Body of pancreas (tissue), 4 donors: ENCODE measurements around the gene RBM22. TPM values are rescaled to one million over a fixed set of nuclear protein-coding genes. Genes with fewer than 3 reads are reported as not detected.

Experiments
- ATAC-seq: fragments of 150-250 bp; one replicate; pipeline ENCODE4 v1.9.1; 2016
- DNase-seq, 4 donors: peaks; one replicate each; pipeline ENCODE4 v3.0.0-alpha.2; 2019
- H3K27ac ChIP-seq, 4 donors: fragments of 200-600 bp; sonication (generic); 1 replicate in 3 of 4; 2 replicates in 1 of 4; pipeline versions ENCODE4 v1.5.1 to v1.6.1; 2016 to 2019; ENCODE audit warnings: mild to moderate bottlenecking in 1 of 4, mixed read lengths in 1 of 4, moderate library complexity in 1 of 4
- H3K27me3 ChIP-seq, 2 donors: fragments of 200-600 bp; sonication (generic); one replicate each; pipeline ENCODE4 v1.6.0; 2016; ENCODE audit warnings: mild to moderate bottlenecking in 1 of 2
- H3K36me3 ChIP-seq, 2 donors: fragments of 200-600 bp; sonication (generic); replicated peaks in 1 of 2; 2 replicates each; pipeline ENCODE4 v1.5.1; 2016; ENCODE audit warnings: low read depth in 2 of 2; ENCODE audit not compliant: insufficient read depth in 1 of 2
- H3K4me1 ChIP-seq: fragments of 200-600 bp; sonication (generic); one replicate; pipeline ENCODE4 v1.6.0; 2016
- H3K4me3 ChIP-seq, 2 donors: fragments of 200-600 bp; sonication (generic); 1 replicate in 1 of 2; 2 replicates in 1 of 2; pipeline ENCODE4 v1.5.1; 2016 to 2019
- H3K9me3 ChIP-seq, 3 donors: fragments of 200-600 bp; sonication (generic); 1 replicate in 2 of 3; 2 replicates in 1 of 3; pipeline ENCODE4 v1.5.1; 2016
- POLR2A ChIP-seq, 3 donors: fragments of 450-650 bp; IDR thresholded peaks; one replicate each; pipeline ENCODE4 v1.6.1; 2016; ENCODE audit warnings: antibody characterized with exemption in 3 of 3, mild to moderate bottlenecking in 2 of 3
- WGBS, 2 donors: methylation state at CpG; one replicate each; pipeline ENCODE4 v1.1.5; 2017; 5-methylcytosine and 5-hydroxymethylcytosine counted together
- intact Hi-C: fragments of 100-400 bp; cut with DNase I; formaldehyde crosslinking; loops from one replicate; pipeline ENCODE4 v1.15.1; 2023
- total RNA-seq, 2 donors: library from RNA; depleted of rRNA; stranded (reverse); fragments of >200 nt; gene quantifications; one replicate each; pipeline ENCODE4 v1.1.0, GENCODE V29; 2016
- TF ChIP-seq, protein P1 (sequence below), 7 experiments: fragments of 450-650 bp in 4 of 7; fragments of 200-600 bp in 3 of 7; sonication (generic) in 3 of 7; IDR thresholded peaks; one replicate each; pipeline ENCODE4 v1.5.1; 2016 to 2019; ENCODE audit warnings: antibody characterized with exemption in 7 of 7

RBM22 gene
- total RNA-seq, 2 donors from 2014 or later = 22.8 to 28.7 TPM

GRCh38 chr5:150671509-150672236 is 29.2 kb downstream of the RBM22 start:
- intact Hi-C loops = no loop called here
- peak; percentile 7 for ATAC-seq

GRCh38 chr5:150670948-150671310 is 29.9 kb downstream of the RBM22 start:
- intact Hi-C loops = no loop called here
- DNase-seq (no peak), ATAC-seq (no peak)
- peaks cover 0 to 9% of the 10 kb centered on the region in 2 donors for H3K27me3 ChIP-seq
- TF ChIP-seq, protein P1, sequence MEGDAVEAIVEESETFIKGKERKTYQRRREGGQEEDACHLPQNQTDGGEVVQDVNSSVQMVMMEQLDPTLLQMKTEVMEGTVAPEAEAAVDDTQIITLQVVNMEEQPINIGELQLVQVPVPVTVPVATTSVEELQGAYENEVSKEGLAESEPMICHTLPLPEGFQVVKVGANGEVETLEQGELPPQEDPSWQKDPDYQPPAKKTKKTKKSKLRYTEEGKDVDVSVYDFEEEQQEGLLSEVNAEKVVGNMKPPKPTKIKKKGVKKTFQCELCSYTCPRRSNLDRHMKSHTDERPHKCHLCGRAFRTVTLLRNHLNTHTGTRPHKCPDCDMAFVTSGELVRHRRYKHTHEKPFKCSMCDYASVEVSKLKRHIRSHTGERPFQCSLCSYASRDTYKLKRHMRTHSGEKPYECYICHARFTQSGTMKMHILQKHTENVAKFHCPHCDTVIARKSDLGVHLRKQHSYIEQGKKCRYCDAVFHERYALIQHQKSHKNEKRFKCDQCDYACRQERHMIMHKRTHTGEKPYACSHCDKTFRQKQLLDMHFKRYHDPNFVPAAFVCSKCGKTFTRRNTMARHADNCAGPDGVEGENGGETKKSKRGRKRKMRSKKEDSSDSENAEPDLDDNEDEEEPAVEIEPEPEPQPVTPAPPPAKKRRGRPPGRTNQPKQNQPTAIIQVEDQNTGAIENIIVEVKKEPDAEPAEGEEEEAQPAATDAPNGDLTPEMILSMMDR (IDR thresholded peaks at IDR 0.05) = no peak
- no peak for TF ChIP-seq POLR2A (IDR thresholded peaks at IDR 0.05)
- H3K4me1 ChIP-seq = peaks cover 17% of the 10 kb centered on the region
- H3K4me3 ChIP-seq = no peak overlapping the region
- H3K9me3 ChIP-seq = no peaks in the 10 kb centered on the region
- WGBS, 2 donors = 60 to 71% methylated on average over 2 of the region's 2 CpGs
- no peaks in the 10 kb centered on the region for H3K36me3 ChIP-seq
- no peak overlapping the region for H3K27ac ChIP-seq

More at GRCh38 chr5:150671509-150672236, 29.2 kb downstream of the RBM22 start:
- Histone ChIP-seq H3K4me1 (peaks cover 17% of the 10 kb centered on the region), H3K27ac (no peak overlapping the region), H3K36me3 (no peaks in the 10 kb centered on the region), H3K4me3 (no peak overlapping the region), H3K27me3 (peaks cover 0 to 9% of the 10 kb centered on the region in 2 donors), H3K9me3 (no peaks in the 10 kb centered on the region)
- no peak for TF ChIP-seq POLR2A (IDR thresholded peaks at IDR 0.05)
- TF ChIP-seq, protein P1 (IDR thresholded peaks at IDR 0.05) = no peak
- WGBS, 2 donors = 5 to 13% methylated on average over 34 to 51 of the region's 51 CpGs
- DNase-seq = no peak

GRCh38 chr5:150670275-150670947 is 30.5 kb downstream of the RBM22 start:
- intact Hi-C loops = no loop called here
- H3K27ac ChIP-seq = no peak overlapping the region
- peaks cover 17% of the 10 kb centered on the region for H3K4me1 ChIP-seq
- no peaks in the 10 kb centered on the region for H3K36me3 ChIP-seq
- peaks cover 0 to 9% of the 10 kb centered on the region in 2 donors for H3K27me3 ChIP-seq
- no peak for TF ChIP-seq POLR2A (IDR thresholded peaks at IDR 0.05)
- TF ChIP-seq, protein P1 (IDR thresholded peaks at IDR 0.05) = no peak
- 80% methylated on average over 14 of the region's 14 CpGs for WGBS, 2 donors
- H3K9me3 ChIP-seq = no peaks in the 10 kb centered on the region
- DNase-seq (no peak), ATAC-seq (no peak)
- no peak overlapping the region for H3K4me3 ChIP-seq

- Histone ChIP-seq H3K27ac (no peak overlapping the region), H3K4me1 (no peaks in the 10 kb centered on the region), H3K9me3 (no peaks in the 10 kb centered on the region), H3K36me3 (no peaks in the 10 kb centered on the region), H3K4me3 (no peak overlapping the region), H3K27me3 (no peaks in the 10 kb centered on the region)
- TF ChIP-seq POLR2A (IDR thresholded peaks at IDR 0.05) = no peak
- TF ChIP-seq, protein P1 (IDR thresholded peaks at IDR 0.05) = no peak
- DNase-seq (no peak), ATAC-seq (no peak)
- intact Hi-C loops = no loop called here
- 37 to 46% methylated on average over 12 of the region's 12 CpGs for WGBS, 2 donors
Observed at GRCh38 chr5:150665044-150665443, 35.8 kb downstream of the RBM22 start.
